ENCODE results near the gene PGF.

PGF gene

GRCh38 chr14:74898694-74899093 is 56.7 kb downstream of the PGF start:
- no peak for DNase-seq (ENCODE audit: low read depth, low spot score)

DNA sequence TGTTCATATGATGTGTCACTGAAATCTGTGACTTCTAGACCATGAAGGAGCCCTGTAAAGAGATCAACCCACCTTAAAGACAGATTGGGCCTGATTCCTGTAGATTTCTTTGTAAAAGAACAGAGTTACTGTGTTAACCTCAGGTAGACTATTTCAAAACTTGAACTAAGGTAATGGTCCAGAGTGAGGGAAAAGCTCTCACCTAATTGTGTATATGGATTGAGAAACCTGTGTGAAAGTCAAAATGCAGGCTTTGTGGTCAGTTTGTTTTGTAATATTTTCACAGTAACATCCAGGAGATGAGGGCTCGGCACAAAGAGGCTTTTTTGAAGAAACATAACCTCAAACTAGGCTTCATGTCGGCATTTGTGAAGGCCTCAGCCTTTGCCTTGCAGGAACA is 57.3 kb downstream of the PGF start:
- no peak for DNase-seq (ENCODE audit: low read depth, low spot score)

GRCh38 chr14:74897642-74898041 is 57.8 kb downstream of the PGF start:
- DNase-seq (ENCODE audit: low read depth, low spot score), result no peak

DNA sequence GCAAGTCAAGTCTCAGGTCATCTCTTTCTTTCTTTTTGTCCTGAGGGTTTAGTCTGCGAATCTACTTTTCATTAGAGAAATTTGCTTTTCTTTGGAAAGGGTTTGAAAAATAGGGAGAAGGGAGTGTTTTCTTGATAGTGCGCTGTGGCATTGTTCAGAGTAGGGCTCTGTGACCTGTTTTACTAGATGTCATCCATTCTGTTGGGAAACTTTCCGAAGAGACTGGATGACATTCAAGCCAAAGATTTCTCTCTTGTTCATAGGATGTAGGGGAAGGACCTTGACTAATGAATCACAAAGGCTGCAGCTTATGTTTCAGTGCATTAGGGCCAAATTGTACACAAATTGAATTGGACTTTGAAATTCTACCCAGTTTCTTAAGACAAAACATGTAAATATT is 59.0 kb downstream of the PGF start:
- DNase-seq (ENCODE audit: low read depth, low spot score), result no peak

- no peak for DNase-seq (ENCODE audit: low read depth, low spot score)
Measured at GRCh38 chr14:74893614-74894091, 61.7 kb downstream of the PGF start.

- no peak for DNase-seq (ENCODE audit: low read depth, low spot score)
Measured at GRCh38 chr14:74892745-74893144, 62.7 kb downstream of the PGF start.

- DNase-seq (ENCODE audit: low read depth, low spot score), result no peak
Measured at GRCh38 chr14:74891870-74892269, 63.5 kb downstream of the PGF start.

Measured in activated naive CD8-positive, alpha-beta T cell treated with anti-CD3 and anti-CD28 coated beads, Interleukin-2, amount 50 U/mL, for 16 hours (primary cell).